Neural progenitor cell (in vitro differentiated cells): ENCODE measurements around the gene SRCIN1.
"Not testable (repeated sequence)": the region's sequence is repeated elsewhere in the genome, so short reads cannot be mapped to it uniquely, and the experiment has no call there.

Experiments used
- EZH2 ChIP-seq: fragments of 200-600 bp; sonication (generic); IDR thresholded peaks from 2 replicates; pipeline ENCODE4 v1.6.1; 2017; ENCODE audit warnings: antibody characterized with exemption, mild to moderate bottlenecking, moderate library complexity
- TF ChIP-seq, protein P1 (sequence below): fragments of 200-600 bp; sonication (generic); IDR thresholded peaks from 2 replicates; pipeline ENCODE4 v1.5.1; 2017; ENCODE audit warnings: antibody characterized with exemption, mild to moderate bottlenecking

DNA sequence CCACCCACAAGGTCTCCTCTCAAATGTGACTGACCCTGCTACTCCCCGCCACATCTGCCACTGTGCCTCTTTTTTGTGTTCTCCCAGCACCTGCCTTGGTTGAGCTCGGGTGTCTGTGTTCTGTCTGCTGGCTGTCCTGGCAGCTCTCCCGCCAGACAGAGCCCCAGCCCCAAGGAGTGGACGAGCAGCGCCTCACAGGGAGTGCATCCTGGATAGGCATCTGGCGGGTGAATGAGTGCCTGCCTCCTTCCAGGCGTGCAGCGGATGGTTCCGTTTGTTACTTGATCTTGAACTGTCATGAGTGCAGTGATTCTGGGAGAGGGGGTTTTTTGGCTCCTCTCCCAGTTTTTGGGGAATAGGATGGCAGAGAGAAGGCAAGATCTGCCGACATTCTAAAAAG lies 77.6 kb downstream of the SRCIN1 start:
- TF ChIP-seq, protein P1, sequence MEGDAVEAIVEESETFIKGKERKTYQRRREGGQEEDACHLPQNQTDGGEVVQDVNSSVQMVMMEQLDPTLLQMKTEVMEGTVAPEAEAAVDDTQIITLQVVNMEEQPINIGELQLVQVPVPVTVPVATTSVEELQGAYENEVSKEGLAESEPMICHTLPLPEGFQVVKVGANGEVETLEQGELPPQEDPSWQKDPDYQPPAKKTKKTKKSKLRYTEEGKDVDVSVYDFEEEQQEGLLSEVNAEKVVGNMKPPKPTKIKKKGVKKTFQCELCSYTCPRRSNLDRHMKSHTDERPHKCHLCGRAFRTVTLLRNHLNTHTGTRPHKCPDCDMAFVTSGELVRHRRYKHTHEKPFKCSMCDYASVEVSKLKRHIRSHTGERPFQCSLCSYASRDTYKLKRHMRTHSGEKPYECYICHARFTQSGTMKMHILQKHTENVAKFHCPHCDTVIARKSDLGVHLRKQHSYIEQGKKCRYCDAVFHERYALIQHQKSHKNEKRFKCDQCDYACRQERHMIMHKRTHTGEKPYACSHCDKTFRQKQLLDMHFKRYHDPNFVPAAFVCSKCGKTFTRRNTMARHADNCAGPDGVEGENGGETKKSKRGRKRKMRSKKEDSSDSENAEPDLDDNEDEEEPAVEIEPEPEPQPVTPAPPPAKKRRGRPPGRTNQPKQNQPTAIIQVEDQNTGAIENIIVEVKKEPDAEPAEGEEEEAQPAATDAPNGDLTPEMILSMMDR: not testable (repeated sequence)
- TF ChIP-seq EZH2: not testable (repeated sequence)
